Activated T-helper 1 cell treated with Interleukin-2 at 50 U/mL for 16 hours (primary cell): ENCODE results near the gene MACROH2A1.
A peak's percentile ranks its signal among the peaks of the same experiment; 100 is the strongest.

Source experiments
- DNase-seq: peaks from one replicate; pipeline ENCODE4 v3.0.0-alpha.2; 2020; ENCODE audit warnings: low read depth

The MACROH2A1 gene

DNA sequence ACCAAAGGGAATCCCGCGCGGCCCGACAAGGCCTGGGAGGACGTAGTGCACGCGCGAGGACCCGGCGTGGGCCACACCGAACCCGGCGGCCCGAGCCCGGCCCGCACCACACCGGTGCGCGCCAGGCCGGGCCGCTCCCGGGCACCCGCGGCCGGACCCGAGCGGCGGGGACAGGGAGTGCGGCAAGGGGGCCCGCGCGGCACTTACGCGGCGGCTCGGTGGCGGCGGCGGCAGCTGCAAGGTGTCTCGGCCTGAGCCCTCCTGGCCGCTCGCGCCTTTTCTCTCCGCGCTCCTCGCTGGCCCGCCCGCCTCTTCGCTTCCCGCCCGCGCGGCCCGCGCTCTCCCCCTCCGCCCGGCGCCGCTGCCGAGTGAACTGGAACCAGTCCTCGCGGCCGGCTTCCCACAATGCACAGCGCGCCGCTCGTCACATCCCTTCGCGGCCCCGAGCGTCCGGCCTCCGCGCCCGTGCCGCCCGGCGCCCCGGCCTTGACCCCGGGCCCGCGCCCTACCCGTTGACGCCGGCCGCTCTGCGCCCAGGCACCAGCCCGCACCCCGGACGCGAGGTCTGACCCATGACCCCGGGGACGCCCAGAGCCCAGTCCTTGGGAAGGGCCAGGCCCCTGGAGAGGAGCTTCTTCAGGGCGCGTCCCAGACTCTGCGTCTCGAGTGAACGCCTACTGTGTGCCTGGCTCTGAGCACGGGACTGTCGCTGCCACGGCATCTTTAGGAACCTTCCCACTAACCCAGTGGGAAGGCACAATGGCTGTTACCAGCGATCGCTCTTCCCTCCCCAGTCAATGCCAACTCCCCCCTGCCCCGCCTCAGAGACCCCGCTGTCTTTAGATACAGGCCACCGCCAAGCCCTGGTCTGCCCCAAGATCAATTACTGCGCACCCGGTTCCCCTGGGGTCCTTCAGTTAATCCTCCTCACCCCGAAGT is at the start of gene MACROH2A1:
Gene MACROH2A1, minus strand, starts transcription at position 377 of the 939 bp plus-strand sequence. CDS start 10,138 bp downstream, outside the sequence.
- peak; percentile 69 for DNase-seq

DNA sequence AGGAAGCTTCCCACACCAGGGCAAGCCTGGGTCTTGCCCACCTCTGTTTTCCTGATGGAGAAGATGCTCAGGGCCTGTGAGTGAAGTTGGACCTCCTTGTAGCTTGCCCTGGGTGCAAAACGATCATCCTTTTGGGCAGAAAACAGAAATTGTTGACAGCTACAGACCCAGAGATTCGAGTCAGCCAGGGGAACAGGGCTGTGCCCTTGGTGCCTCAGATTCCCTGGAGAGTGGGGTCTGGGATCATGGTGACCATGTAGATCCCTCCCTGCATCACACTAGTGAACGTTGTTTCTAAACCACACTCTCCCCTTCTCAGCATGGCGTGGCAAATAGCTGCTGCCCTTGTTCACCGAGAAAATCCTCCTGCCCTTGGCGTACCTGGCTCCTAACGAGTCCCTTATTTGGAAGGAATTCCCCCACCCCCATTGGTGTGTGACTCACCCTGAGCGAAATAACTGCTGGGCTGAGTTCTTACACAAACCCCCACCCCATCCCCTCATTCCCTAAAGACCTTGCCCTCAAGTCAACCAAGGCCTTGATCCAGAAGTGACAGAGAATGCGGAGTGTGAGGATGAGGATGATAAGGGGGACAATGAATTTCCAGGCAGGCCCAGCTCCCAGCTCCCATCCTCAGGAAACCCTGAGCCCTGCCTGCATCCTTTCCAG is 49.2 kb upstream of the MACROH2A1 start:
- no peak for DNase-seq

DNA sequence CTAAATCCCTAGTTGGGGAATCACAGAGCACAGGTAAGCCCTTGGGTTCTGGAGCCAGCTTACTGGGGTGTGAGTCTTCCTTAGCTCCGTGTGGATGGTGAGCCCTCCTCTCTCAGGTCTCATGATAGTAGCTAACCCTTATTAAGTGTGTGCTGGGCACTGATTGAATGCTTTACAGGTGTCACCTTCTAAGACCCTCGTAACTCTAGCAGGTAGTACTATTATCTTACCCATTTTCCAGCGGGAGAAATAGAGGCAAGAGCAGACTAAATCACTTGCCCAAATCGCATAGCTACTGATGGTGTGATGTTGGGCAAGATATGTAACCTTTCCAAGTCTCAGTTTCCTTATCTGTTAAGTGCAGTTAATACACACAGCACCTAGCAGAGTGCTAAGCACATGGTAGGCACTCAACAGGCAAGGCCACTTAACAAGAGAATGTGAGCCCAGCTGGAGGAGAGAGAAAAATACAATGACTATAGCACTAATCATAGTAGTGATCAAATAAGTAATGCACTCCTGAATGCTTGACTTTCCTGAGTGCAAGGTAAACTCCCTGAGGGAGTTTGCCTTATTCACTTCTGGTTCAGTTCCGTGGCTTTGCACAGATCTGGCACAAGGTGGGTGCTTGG is 48.4 kb upstream of the MACROH2A1 start, which contains the start of gene DCANP1:
Gene DCANP1, minus strand, starts transcription at position 51 of the 632 bp plus-strand sequence. CDS start 240 bp downstream, outside the sequence.
- no peak for DNase-seq

DNA sequence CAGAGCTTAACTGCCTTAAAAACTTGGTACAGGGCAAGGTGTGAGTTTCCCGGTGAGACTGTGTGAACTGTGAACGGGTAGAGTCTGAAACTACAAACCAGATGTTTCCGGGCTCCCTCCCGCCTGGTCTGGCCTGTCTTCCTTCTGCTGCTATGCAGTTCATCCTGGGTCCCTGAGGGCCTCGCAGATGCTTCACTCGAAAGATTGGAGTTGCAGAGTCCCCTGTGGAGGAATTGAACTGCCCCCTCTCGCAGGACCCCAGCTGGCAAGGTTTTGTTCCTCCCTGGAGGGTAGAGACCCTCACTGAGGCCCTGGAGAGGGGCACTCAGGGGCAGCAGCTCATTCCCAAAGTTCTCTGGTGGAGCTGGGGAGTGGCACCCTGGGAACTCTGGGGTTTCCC is 47.6 kb upstream of the MACROH2A1 start:
- no peak for DNase-seq

DNA sequence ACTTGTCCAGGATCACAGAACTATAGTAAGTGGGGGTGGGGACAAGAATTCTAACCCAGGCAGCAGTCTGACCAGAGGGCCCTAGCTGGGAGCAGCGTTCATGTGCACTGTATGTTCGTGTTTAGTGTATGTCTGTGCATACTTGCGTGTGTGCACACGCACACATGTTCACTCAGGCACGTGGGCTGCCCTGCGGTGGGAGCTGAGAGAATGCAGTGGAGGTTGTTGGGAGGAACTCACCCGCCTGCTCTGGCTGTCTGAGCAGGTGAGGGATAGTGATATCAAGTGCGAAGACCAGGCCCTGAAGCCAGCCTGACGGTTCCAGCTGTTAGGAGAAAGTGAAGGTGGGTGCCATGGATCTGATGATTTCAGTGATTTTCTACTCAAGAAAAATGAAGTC is 47.2 kb upstream of the MACROH2A1 start:
- DNase-seq = no peak

DNA sequence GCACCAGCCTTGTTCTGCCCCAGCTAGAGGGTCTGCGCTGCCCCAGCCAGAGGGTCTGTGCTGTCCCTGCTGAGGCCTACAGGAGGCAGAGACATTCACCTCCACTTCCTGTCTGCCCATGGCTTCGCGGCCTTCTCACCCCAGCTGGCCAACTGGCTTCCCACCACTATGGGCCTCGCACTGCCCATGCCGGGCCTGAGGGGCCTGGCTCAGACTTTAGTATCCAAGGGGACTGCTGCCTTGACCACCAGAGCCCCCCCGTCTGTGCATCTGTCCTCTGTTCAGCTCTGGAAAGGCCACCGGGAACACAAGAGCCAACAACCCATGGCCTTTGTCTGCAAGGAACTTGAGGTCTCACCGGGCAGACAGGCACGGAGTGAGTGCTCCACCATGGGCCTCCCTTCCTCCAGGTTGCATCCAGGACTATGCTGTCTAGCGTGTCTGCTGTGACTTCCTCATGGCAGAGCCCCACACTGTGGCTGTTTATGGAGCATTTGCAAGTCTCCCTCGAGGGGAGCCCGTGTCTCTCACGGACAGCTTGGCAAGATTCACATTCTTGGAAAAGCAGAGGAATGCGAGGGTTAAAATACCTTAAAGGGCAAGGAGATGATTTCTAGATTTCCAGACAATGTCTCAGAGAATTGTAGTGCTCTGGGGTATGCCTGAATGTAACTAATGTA is 46.4 kb upstream of the MACROH2A1 start:
- DNase-seq = no peak

DNA sequence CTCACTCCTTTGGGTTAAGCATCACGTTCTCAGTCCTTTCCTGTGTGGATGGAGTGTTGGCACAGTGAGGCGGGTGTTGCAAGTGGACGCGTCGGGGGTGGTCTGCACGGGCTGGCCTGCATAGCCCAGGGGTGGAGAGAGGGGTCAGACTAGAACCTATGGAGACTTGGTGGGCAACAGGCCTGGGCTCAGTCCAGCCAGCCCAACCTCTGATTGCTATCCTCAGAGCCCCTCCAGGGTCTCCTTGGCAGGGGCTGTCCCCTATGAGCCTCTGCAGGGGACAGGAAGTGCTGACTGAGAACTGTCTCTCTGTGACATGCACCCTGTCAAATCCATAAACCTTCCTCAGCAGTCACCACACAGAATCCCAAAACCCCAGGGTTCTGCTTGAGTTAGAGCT is 45.9 kb upstream of the MACROH2A1 start:
- no peak for DNase-seq

DNA sequence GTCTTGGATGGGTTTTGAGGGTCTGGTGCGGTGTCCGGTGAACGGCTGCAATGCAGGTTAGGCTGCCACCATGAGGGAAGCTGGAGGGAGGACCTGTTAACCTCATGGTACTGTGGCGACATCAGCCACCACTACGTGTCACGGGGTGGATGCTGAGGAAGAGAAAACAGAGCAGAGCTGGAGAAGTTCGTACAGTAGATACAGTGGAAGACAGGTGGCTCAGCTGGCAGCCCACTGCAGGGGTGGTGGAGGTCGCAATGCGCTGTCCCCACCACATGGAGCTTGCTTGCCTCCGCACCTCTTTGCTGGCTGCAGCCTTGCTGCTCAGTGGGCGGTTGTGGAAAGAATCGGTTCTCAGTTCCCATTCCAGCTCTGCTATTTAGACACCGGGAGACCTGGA is 45.3 kb upstream of the MACROH2A1 start:
- DNase-seq = no peak

DNA sequence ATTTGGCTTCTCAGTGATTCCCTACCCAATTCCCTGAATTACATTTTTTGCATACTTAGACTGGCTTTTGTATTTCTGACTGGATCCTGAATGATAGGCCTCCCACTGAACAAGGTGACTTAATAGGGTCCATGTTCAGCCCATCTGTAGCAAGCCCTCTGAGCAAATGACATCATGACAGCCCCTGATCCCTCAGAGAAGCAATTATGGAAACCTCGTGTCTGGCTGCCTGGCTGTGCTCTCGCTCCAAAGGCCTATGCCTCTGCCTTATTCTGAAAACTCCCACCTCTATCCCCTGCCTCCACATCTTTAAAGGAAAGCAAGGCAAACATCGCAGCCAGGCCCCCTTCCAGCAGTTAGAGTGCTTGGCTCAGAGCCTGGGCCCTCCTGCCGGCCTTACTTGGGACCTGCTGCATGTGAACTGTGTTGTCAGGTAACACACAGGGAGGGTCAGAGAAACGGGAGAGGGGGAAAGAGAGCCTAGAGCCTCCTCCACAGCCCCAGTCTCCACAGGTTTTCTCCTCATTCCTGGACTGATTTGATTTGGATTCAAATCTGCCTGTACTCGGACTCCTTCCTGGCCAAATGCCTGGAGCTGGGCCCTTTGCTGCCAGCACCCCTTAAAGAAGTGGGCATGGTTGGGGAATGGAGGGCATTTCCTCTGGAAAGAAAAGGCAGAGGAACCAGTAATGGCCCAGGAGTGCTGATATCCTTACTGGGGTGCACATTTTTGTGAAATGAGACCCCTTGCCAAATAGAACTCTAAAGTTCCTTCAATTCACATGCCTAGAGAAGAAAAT is 44.3 kb upstream of the MACROH2A1 start:
- no peak for DNase-seq

DNA sequence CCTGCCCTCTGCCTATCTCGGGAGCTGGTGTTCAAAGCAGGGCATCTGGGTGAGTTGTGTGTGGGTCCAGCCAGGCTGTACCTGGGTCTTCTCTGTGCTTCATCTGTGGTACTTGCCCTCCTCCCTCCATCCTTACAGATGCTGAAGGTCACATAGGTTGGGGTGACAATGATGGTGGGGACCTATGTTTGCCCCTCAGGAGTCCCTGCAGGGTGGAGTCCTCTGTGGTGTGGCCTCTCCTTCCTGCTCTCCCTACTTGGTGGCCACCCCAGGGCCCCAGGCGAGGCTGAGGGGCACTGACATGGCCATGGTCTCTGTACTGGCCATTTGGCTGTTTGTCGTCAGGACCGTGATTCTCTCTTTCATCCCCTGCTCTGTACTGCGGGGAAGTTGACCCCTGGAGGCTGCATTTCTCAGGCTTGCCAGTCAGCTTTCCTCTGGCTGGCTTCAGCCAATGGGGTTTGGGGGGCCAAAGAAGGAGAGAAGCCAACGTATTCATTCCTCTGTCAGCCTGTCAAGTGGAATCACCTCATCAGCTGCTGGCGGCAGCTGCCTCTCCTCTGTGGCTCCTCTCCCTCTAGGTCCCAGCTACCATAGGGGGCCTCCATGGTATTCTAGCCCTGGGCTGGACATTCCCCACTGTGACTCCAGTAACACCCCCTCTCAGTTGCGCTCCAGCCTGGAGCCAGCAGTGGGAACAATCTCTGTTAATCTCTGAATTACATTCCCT is 43.6 kb upstream of the MACROH2A1 start:
- no peak for DNase-seq

DNA sequence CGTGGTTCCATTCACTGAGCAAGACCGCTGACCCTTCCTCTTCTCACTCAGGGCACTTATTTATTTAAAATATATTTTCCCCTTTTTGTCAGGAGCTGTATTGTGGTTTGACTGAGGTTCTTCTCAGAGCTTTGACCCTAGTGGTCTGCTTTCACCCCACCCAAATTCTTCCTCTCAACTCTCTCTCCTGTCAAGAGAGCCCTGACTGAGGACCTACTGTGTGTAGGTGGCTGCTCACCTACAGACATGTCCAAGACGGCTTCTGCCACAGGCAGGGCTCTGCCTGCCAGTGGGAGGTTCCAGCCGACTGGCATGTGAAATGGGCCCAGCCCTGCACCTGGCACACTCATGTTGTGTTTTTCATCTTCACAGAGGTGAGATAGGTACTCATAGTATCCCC is 42.9 kb upstream of the MACROH2A1 start:
- no peak for DNase-seq

DNA sequence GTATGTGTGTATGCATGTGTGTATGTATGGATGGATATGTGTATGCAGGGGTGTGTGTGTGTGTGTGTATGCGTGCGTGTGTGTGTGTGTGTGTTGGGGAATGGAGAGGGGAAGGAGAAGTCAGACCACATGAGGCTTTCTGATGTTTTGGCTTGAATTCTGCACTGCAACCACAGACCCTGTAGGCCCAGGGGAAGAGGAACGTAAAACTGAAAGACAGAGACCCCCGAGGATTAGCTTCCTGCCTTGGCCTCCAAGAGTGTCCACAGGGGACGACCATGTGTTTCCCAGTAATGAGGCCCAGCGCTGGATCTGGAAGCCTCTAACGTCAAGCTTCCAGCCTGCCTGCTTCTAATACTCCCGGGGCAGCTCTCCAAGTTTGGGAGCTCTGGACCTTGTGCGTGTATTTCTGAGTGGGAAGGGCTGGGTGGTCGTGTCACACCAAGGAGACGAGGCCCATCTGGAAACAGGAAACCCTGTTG is 42.4 kb upstream of the MACROH2A1 start:
- DNase-seq = no peak

DNA sequence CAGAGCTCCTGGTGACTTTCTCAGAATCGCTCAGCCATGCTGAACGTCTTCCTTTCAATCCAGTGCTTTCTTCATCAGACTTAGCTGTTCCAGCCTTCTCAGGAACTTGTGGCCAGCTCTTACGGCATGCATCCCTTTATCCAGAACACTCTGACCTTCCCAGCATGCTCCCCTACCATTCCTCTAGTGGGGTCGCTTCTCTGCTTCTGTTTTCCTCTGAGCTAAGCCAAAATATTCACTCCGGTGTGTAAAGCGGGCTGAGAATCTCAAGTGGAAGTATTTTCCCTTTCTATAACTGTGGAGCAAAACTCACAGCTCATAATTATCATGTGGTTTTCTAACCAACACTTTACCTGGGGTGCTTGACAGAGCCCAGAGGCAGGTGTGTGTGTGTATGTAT is 41.9 kb upstream of the MACROH2A1 start:
- DNase-seq = no peak

DNA sequence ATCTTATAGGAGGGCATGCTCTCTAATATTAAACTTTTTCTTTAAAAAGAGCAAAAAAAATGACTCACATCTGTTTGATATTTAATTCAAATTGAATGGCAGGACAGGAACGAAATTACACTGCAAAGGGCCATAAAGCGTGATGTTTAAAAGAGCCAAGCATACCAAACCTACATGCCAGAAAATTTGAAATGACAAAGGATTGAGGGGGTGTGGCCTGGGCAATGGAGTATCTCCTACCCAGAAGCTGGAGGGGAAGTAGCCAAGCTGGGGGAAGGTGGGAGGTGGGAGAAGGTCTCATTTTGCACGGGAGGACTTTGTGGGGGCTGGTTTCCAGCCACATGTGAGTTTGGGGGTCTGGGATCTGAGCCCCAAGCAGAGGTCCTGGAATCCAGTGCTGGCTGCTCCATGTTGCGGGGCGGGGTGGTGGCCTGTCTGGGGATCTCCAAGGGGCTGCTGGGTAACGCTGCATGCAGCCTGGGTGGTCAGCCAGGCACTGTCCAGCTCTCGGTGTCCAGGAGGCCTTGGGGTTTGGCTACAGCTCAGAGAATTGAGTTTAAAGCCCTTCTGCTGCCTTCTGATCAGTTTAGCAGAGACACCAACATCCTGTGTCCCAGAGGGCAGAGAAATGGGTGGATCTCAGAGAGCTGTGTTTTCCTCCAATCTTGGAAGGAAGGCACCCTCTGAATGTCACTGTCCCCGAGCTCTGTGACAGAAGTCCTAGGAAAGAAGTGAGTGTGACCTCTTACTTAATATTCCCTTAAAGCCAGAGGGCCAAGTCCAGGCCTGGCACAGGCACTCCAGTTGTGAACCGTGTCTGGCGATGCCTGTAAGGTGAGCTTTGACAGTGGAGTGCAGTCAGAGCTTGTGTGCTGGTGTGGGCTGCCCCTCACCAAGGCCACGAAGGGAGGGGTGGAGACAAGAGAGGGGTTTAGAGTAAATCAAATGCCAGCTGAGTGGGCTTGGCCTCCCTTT is 40.5 kb upstream of the MACROH2A1 start:
- no peak for DNase-seq

DNA sequence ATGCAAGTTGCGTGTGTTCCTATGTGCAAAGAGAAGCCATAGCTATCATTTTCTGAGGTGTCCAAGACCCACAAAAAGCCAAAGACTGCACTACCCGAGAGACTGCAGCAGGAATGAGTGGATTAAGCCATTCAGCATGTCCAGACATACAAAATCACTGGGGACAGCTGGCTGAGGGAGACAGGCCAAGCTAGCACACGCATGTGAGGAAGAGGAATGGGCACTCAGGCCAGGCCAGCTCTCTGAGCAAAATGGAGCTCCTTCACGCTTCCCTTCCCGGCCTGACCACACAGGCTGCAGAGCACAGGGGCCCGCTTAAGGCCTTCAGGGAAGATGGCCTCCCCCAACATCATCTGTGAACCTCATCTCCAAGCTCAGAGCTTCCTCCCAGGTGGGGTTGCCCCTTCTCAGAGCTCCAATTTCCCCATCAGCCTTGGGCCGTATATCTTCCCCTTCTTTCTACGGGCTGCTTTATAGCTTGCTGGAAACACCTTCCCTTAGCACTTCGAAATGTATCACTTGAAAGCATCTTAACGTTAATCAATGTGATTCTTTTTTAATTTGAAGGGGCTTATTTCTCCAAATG is 39.7 kb upstream of the MACROH2A1 start:
- DNase-seq = no peak

DNA sequence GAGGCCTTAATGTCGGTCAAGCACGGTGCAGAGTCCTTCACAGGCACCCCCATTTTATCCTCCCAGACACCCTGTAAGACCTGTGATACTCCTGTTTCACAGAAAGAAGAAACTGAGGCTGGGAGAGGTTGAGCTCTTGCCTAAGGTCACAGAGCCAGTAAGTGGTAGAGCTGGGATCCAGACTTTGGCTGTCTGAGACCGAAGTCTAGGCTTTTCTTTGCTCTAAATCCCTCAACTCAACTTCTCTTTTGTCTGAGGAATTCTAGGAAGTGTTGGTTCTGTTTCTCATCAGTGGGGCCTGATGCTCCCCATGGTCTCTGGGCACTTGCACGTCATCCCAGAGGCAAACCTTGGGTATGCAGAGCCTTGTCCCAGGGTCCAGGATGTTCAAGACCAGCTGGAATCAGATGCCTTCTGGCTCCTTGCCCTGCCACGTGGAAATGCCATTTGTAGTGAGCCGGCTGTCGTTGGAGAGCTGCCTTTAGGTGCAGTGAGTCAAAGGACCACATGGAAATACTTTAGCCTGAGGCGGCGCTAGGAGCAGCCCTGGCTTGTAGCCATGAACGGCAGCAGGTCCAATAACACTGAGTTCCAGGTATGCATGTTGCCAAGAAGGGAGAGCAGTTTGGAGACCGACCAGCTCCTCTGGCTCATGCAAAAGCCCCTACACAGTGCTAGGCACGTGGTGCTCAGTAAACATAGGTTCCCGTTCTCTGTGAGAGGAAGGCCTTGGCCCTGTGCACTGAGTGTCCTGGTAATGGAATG is 38.9 kb upstream of the MACROH2A1 start:
- no peak for DNase-seq

DNA sequence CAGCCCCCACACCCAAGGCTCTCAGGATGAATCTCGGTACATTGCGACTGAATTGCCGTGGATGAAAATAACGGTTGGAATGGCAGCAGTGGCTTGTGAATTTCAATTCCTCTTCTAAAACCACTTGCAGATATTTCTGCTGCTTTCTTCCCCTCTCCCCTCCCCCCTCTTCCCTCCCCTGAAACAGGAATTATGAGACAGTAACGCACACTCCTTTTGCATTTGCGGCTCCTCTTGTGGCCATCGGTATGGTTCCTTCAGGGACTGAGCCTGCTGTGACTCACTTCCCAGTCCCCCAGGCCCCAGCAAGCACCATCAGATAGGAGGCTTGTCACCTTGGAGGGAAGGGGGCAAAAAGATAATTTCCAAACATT is 38.4 kb upstream of the MACROH2A1 start:
- no peak for DNase-seq

DNA sequence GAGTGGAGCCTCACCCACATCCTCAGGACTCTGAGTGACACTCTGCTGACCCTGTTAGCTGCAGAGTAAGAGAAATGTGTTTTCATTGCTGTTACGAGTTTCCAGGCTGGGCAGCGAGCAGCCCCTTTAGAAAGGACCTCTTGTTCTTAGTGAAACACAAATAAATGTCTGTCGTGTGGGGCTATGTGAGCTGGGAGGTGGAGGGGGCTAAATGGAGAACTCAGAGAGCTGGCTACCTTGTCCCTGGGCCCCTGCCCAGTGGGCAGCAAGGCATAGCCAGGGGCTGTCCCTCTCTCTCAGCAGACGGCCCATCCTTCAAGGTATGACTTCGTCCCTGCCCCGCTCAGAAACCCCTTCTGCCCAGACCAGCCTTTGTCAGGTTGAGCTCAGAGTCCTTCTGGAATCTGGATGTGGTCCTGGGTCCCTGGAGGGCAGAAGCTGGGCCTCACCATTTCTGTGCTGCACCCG is 38.0 kb upstream of the MACROH2A1 start:
- no peak for DNase-seq
